OCI-LY1 (cell line): ENCODE results near the gene SMCP.

Source experiments
- H2AFZ ChIP-seq: fragments of 200-600 bp; sonication (generic), shearing (Covaris generic); 2 replicates; pipeline ENCODE4 v1.6.0; 2014; ENCODE audit warnings: antibody characterized with exemption, mild to moderate bottlenecking, low read length
- H3F3A ChIP-seq: fragments of 200-600 bp; sonication (generic), shearing (Covaris generic); 2 replicates; pipeline ENCODE4 v1.6.0; 2014; ENCODE audit warnings: mild to moderate bottlenecking, antibody characterized with exemption, low read length, moderate library complexity; ENCODE audit not compliant: insufficient read depth
- H3K27ac ChIP-seq: fragments of 200-600 bp; sonication (generic); 2 replicates; pipeline ENCODE4 v1.5.1; 2014; ENCODE audit warnings: low read length, mixed run types, mild to moderate bottlenecking, low read depth; ENCODE audit not compliant: poor library complexity, severe bottlenecking
- H3K27me3 ChIP-seq: fragments of 200-600 bp; sonication (generic); 2 replicates; pipeline ENCODE4 v1.6.0; 2014; ENCODE audit warnings: antibody characterized with exemption, mild to moderate bottlenecking, low read length, moderate library complexity; ENCODE audit not compliant: insufficient read depth
- H3K36me3 ChIP-seq: fragments of 200-600 bp; sonication (generic); 2 replicates; pipeline ENCODE4 v1.6.1; 2014; ENCODE audit warnings: mild to moderate bottlenecking, antibody characterized with exemption, low read length, moderate library complexity, mixed read lengths; ENCODE audit not compliant: insufficient read depth
- H3K4me1 ChIP-seq: fragments of 200-600 bp; sonication (generic); 2 replicates; pipeline ENCODE4 v1.5.1; 2014; ENCODE audit warnings: mild to moderate bottlenecking, low read length, moderate library complexity; ENCODE audit not compliant: insufficient read depth, severe bottlenecking
- H3K4me2 ChIP-seq: fragments of 200-600 bp; sonication (generic), shearing (Covaris generic); 2 replicates; pipeline ENCODE4 v1.6.1; 2014; ENCODE audit warnings: low read length
- H3K4me3 ChIP-seq: fragments of 200-600 bp; sonication (generic); 2 replicates; pipeline ENCODE4 v1.5.1; 2014; ENCODE audit warnings: low read length, low read depth, mild to moderate bottlenecking, mixed read lengths; ENCODE audit not compliant: poor library complexity, severe bottlenecking
- H3K79me2 ChIP-seq: fragments of 200-600 bp; shearing (Covaris generic); 2 replicates; pipeline ENCODE4 v1.6.1; 2016; ENCODE audit warnings: mixed run types, low read length, mixed read lengths; ENCODE audit not compliant: insufficient read depth
- H3K9ac ChIP-seq: fragments of 200-600 bp; sonication (generic), shearing (Covaris generic); 2 replicates; pipeline ENCODE4 v1.6.1; 2014; ENCODE audit warnings: mild to moderate bottlenecking, low read length, mixed read lengths
- H3K9me2 ChIP-seq: fragments of 200-600 bp; sonication (generic), shearing (Covaris generic); 2 replicates; pipeline ENCODE4 v1.6.1; 2014; ENCODE audit warnings: low read depth, mild to moderate bottlenecking, low read length, mixed read lengths
- H3K9me3 ChIP-seq: fragments of 200-600 bp; shearing (Covaris generic); 2 replicates; pipeline ENCODE4 v1.6.1; 2014; ENCODE audit warnings: low read length, mixed read lengths
- H4K20me1 ChIP-seq: fragments of 200-600 bp; sonication (generic), shearing (Covaris generic); 2 replicates; pipeline ENCODE4 v1.6.0; 2016; ENCODE audit warnings: mild to moderate bottlenecking, low read length; ENCODE audit not compliant: insufficient read depth
- EZH2 ChIP-seq: fragments of 200-600 bp; sonication (generic), shearing (Covaris generic); IDR thresholded peaks from 2 replicates; pipeline ENCODE4 v1.8.0; 2017; ENCODE audit warnings: borderline replicate concordance, mixed run types, mild to moderate bottlenecking, antibody characterized with exemption, low read length, moderate library complexity, mixed read lengths
- TF ChIP-seq, protein P1 (sequence below): fragments of 200-600 bp; sonication (generic), shearing (Covaris generic); IDR thresholded peaks from 2 replicates; pipeline ENCODE4 v1.5.1; 2017; ENCODE audit warnings: mild to moderate bottlenecking, antibody characterized with exemption, low read length, moderate library complexity, mixed read lengths

SMCP gene

DNA sequence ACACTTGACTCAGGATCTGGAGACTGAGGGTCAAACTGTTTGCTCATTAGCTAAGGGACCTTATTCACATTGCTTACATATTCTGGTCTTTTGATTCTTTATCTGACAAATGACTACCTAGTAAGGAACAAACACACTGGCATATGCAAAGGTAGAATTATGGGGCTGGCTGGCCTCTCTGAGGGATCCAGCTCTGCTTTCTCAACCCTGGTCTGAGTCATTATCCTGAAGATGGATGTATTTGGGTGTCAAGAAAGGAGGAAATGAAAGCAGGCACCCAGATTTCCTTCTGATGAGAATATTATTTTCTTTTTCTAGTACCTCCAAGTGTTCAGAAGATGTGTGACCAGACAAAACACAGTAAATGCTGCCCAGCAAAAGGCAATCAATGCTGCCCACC is 6.0 kb downstream of the SMCP start:
- Histone ChIP-seq H3K27me3 (no peaks in the 10 kb centered on the region), H3K27ac (no peak overlapping the region), H2AFZ (no peak overlapping the region), H3K79me2 (no peaks in the 10 kb centered on the region), H3K4me1 (no peaks in the 10 kb centered on the region), H3K4me3 (no peak overlapping the region), H3K36me3 (no peaks in the 10 kb centered on the region), H4K20me1 (no peaks in the 10 kb centered on the region), H3K9me2 (no peaks in the 10 kb centered on the region), H3K9me3 (no peaks in the 10 kb centered on the region), H3F3A (no peaks in the 10 kb centered on the region), H3K9ac (no peak overlapping the region), H3K4me2 (no peak overlapping the region)
- TF ChIP-seq, protein P1, sequence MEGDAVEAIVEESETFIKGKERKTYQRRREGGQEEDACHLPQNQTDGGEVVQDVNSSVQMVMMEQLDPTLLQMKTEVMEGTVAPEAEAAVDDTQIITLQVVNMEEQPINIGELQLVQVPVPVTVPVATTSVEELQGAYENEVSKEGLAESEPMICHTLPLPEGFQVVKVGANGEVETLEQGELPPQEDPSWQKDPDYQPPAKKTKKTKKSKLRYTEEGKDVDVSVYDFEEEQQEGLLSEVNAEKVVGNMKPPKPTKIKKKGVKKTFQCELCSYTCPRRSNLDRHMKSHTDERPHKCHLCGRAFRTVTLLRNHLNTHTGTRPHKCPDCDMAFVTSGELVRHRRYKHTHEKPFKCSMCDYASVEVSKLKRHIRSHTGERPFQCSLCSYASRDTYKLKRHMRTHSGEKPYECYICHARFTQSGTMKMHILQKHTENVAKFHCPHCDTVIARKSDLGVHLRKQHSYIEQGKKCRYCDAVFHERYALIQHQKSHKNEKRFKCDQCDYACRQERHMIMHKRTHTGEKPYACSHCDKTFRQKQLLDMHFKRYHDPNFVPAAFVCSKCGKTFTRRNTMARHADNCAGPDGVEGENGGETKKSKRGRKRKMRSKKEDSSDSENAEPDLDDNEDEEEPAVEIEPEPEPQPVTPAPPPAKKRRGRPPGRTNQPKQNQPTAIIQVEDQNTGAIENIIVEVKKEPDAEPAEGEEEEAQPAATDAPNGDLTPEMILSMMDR = no peak
- TF ChIP-seq EZH2 = no peak

DNA sequence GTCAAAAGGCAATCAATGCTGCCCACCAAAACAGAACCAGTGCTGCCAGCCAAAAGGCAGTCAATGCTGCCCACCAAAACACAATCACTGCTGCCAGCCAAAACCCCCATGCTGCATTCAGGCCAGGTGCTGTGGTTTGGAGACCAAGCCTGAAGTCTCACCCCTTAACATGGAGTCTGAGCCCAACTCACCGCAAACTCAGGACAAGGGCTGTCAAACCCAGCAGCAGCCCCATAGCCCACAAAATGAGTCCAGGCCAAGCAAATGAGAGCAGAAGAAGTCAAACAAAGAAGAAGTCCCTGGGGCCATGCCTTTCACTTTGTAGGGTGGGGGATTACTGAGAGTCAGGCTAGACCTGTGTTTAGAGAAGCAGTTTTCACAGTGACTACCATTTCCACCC is 6.4 kb downstream of the SMCP start:
- H2AFZ ChIP-seq = no peak overlapping the region
- no peaks in the 10 kb centered on the region for H3F3A ChIP-seq
- no peaks in the 10 kb centered on the region for H3K9me2 ChIP-seq
- H3K9me3 ChIP-seq = no peaks in the 10 kb centered on the region
- H3K4me3 ChIP-seq = no peak overlapping the region
- no peaks in the 10 kb centered on the region for H3K27me3 ChIP-seq
- H3K4me2 ChIP-seq = no peak overlapping the region
- H3K79me2 ChIP-seq = no peaks in the 10 kb centered on the region
- TF ChIP-seq, protein P1 = no peak
- TF ChIP-seq EZH2 = no peak
- no peaks in the 10 kb centered on the region for H4K20me1 ChIP-seq
- no peak overlapping the region for H3K9ac ChIP-seq
- no peaks in the 10 kb centered on the region for H3K36me3 ChIP-seq
- no peak overlapping the region for H3K27ac ChIP-seq
- H3K4me1 ChIP-seq = no peaks in the 10 kb centered on the region

DNA sequence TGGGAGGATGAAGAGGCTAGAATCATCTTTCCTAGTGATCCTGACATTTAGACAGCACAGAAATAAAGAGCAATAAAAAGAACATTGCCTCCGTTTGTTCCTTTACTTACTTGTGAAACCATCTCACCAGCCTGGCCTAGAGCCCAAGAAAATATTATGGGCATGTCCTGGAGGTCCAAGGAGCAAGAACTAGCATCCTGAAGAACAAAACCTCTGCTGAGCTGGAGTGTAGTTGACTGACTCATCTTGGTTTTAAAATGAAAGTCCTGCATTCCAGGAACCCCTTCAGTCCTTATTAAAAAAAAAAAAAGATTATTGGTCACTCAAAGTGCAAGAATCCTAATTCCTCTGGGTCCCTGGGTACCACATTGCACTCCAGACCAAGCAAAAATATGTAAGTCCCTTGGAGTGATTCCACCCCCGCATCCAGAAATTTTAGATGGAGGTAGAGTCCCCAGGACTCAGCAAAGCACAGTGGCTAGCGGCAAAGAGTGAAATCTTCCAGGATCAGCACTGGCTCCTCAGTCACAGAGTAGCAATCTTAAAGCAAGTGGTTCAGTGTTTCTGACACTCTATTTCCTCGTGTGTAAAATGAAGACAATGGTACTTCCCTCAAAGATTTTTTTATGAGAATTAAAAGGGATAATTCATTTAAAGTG is 7.0 kb downstream of the SMCP start:
- no peaks in the 10 kb centered on the region for H4K20me1 ChIP-seq
- H3K9ac ChIP-seq = no peak overlapping the region
- TF ChIP-seq, protein P1 = no peak
- no peak for TF ChIP-seq EZH2
- H3K27me3 ChIP-seq = no peaks in the 10 kb centered on the region
- no peak overlapping the region for H3K4me3 ChIP-seq
- H3K36me3 ChIP-seq = no peaks in the 10 kb centered on the region
- H3F3A ChIP-seq = no peaks in the 10 kb centered on the region
- H3K9me3 ChIP-seq = no peaks in the 10 kb centered on the region
- H3K9me2 ChIP-seq = no peaks in the 10 kb centered on the region
- no peaks in the 10 kb centered on the region for H3K79me2 ChIP-seq
- no peaks in the 10 kb centered on the region for H3K4me1 ChIP-seq
- H3K4me2 ChIP-seq = no peak overlapping the region
- H2AFZ ChIP-seq = no peak overlapping the region
- H3K27ac ChIP-seq = no peak overlapping the region
